DMS53 treated with DMSO at 0.1 percent for 48 hours (cell line): ENCODE data around the gene ASB17.
"Not testable (repeated sequence)": the region's sequence is repeated elsewhere in the genome, so short reads cannot be mapped to it uniquely, and the experiment has no call there.

Source experiments
- DNase-seq: peaks from one replicate; lab custom pipeline; 2025; ENCODE audit not compliant: unreplicated experiment; lab: John Stamatoyannopoulos, UW

The ASB17 gene

GRCh38 chr1:75932304-75932703, at the start of gene ASB17:
Gene ASB17, minus strand, starts transcription at chr1:75932404. Its CDS starts 113 bp downstream, at chr1:75932291.
- no peak for DNase-seq

- DNase-seq, result no peak
Observed at GRCh38 chr1:75980972-75981897, 49.0 kb upstream of the ASB17 start.

GRCh38 chr1:75970631-75971030, 38.4 kb upstream of the ASB17 start:
- DNase-seq, result no peak

GRCh38 chr1:75969550-75969949, 37.3 kb upstream of the ASB17 start:
- no peak for DNase-seq

GRCh38 chr1:75967719-75968118, 35.5 kb upstream of the ASB17 start:
- no peak for DNase-seq

GRCh38 chr1:75964760-75965408, 32.7 kb upstream of the ASB17 start:
- no peak for DNase-seq

GRCh38 chr1:75964110-75964759, 32.0 kb upstream of the ASB17 start:
- DNase-seq, result not testable (repeated sequence)

- DNase-seq, result no peak
Observed at GRCh38 chr1:75954586-75954985, 22.4 kb upstream of the ASB17 start.

- DNase-seq, result no peak
Observed at GRCh38 chr1:75953461-75953860, 21.3 kb upstream of the ASB17 start.

- no peak for DNase-seq
Observed at GRCh38 chr1:75952016-75952415, 19.8 kb upstream of the ASB17 start.

GRCh38 chr1:75950176-75950575, 18.0 kb upstream of the ASB17 start:
- DNase-seq, result no peak

- not testable (repeated sequence) for DNase-seq
Observed at GRCh38 chr1:75943037-75943436, 10.8 kb upstream of the ASB17 start.

- no peak for DNase-seq
Observed at GRCh38 chr1:75937034-75937433, 4.8 kb upstream of the ASB17 start.

GRCh38 chr1:75922698-75923097, 9.5 kb downstream of the ASB17 start:
- DNase-seq, result no peak

- no peak for DNase-seq
Observed at GRCh38 chr1:75916834-75917233, 15.4 kb downstream of the ASB17 start.

GRCh38 chr1:75908717-75909152, 23.5 kb downstream of the ASB17 start:
- DNase-seq, result peak; percentile 47

- no peak for DNase-seq
Observed at GRCh38 chr1:75901371-75901770, 30.8 kb downstream of the ASB17 start.

GRCh38 chr1:75884437-75884836, 47.8 kb downstream of the ASB17 start:
- no peak for DNase-seq

- DNase-seq, result no peak
Observed at GRCh38 chr1:75879985-75880384, 52.2 kb downstream of the ASB17 start.

GRCh38 chr1:75870951-75871350, 61.3 kb downstream of the ASB17 start:
- no peak for DNase-seq
